ENCODE data around the gene ZNF138. TPM values are rescaled to one million over a fixed set of nuclear protein-coding genes. Genes with fewer than 3 reads are reported as not detected.

The ZNF138 gene
- polyA plus RNA-seq, 1 donor from 2014 or later, result 50.4 TPM

- H3K9me3 ChIP-seq (ENCODE audit: low read length), result peaks cover 24% of the 10 kb centered on the region
- H3K4me2 ChIP-seq (ENCODE audit: low read length), result no peak overlapping the region
- no peak overlapping the region for H3K27ac ChIP-seq (ENCODE audit: low read length)
These were observed 81.6 kb downstream of the ZNF138 start for GRCh38 chr7:64875658-64876406.

More at GRCh38 chr7:64875658-64876406, 81.6 kb downstream of the ZNF138 start:
- Histone ChIP-seq H4K20me1 (ENCODE audit: insufficient read depth) (no peaks in the 10 kb centered on the region), H3K36me3 (ENCODE audit: insufficient read depth, low read length) (no peaks in the 10 kb centered on the region), H3K9me2 (ENCODE audit: insufficient read depth, low read length) (no peaks in the 10 kb centered on the region), H2AFZ (ENCODE audit: low read depth, low read length) (no peak overlapping the region), H3F3A (ENCODE audit: insufficient read depth, low read length, poor library complexity, severe bottlenecking) (no peaks in the 10 kb centered on the region), H3K4me3 (ENCODE audit: low read length) (no peak overlapping the region), H3K9ac (ENCODE audit: low read length) (no peak overlapping the region), H3K27me3 (ENCODE audit: insufficient read depth, low read depth, low read length) (no peaks in the 10 kb centered on the region), H3K79me2 (replicated peaks; ENCODE audit: insufficient read depth, low read length) (no peaks in the 10 kb centered on the region)
- no peak for TF ChIP-seq EZH2 (IDR thresholded peaks at IDR 0.05; ENCODE audit: borderline replicate concordance, insufficient read depth, low read length, poor library complexity, severe bottlenecking)
- TF ChIP-seq REST (IDR thresholded peaks at IDR 0.05; ENCODE audit: borderline replicate concordance), result no peak
- TF ChIP-seq MXI1 (conservative IDR thresholded peaks at IDR 0.05; ENCODE audit: poor library complexity, severe bottlenecking), result no peak
- no peak for TF ChIP-seq EP300 (conservative IDR thresholded peaks at IDR 0.05; ENCODE audit: poor library complexity, severe bottlenecking)
- TF ChIP-seq TAF1 (IDR thresholded peaks at IDR 0.05; ENCODE audit: low read depth), result no peak
- no peak for TF ChIP-seq CTCF (IDR thresholded peaks at IDR 0.05; ENCODE audit: poor library complexity, severe bottlenecking)
- no peak for TF ChIP-seq SMC3 (conservative IDR thresholded peaks at IDR 0.05; ENCODE audit: poor library complexity)
- no peak for TF ChIP-seq POLR2AphosphoS5 (IDR thresholded peaks at IDR 0.05)
- no peak for TF ChIP-seq RAD21 (conservative IDR thresholded peaks at IDR 0.05)

Measured in neural cell (in vitro differentiated cells).